DMS53 (cell line): ENCODE results near the gene ASPHD2.

Experiments used
- DNase-seq: peaks from one replicate; lab custom pipeline; 2025; lab: John Stamatoyannopoulos, UW

Gene ASPHD2

DNA sequence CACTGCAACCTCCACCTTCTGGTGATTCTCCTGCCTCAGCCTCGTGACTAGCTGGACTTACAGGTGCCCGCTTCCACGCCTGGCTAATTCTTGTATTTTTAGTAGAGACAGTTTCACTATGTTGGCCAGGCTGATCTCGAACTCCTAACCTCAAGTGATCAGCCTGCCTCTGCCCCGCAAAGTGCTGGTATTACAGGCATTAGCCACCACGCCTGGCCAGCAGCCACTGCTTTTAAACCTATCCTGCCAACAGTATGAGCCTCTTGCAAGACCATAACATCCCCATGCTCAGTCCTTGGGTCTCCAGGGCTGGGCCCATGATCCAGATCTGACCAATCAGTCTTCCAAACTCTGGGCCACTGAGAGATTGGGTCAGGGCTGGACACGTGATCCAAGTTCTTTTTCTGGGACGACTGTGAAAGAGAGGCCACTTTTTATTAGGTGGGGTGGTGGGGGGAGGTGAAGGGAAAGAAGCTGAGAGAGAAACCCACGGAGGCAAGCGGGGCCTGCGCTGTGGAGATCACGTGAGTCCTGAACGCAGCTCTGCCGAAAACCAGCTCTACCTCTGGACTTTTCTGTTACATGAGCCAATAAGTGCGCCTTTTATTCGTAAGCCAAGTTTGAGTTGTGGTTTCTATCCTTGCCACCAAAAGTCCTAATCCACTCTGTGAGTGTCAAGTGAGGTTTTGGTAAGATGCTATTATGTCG is 17.9 kb downstream of the ASPHD2 start:
- no peak for DNase-seq

DNA sequence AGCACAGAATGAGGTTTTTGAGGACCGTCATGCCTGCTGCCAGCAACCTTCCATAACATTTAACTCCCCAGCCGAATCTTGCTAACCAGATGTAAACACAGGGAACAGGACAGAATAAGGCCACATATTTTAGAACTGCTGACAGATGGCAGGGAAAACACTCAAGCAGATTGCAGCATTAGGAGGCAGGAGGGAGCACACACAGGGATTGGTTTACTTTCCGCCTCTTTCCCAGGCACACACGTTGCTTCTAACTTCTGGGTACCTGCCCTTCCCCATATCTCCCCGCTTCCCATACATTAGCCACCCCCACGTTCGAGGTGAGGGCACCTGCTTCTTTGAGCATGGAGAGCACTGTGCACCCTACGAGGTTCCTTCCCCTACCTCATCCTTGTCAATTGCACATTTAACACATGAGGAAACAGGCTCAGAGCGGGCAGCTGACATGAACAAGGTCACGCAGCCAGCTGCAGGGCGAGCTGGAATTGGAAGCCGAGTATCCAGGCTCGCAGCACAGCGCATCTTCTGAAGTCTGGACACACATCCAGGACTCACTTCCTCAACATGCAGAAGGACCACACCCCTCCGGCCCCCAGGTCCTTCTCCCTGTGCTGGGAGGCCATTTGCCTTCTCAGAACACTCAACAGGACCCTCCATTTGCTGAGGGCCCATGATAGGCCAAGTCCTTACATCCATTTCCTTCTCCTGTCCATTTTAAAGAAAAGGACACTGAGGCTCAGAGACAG is 18.7 kb downstream of the ASPHD2 start:
- no peak for DNase-seq

DNA sequence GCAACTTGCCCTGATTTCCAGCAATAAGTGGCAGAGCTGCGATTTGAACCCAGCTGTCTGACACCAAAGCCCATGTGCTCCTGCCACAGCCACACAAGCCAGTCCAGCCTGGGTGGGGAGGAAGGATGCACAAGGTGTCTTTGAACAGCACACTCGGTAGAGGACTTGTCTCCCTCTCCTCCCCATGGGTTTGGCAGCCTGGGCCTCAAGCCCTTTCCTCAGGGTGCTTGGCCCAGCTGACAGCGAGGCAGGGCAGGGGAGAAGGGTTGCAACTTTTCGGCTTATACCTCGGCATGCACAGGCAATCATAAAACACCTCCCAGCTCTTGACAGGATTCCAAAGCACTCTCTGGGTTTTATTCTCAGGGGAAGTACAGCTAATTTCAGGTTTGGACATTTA is 19.3 kb downstream of the ASPHD2 start:
- no peak for DNase-seq

DNA sequence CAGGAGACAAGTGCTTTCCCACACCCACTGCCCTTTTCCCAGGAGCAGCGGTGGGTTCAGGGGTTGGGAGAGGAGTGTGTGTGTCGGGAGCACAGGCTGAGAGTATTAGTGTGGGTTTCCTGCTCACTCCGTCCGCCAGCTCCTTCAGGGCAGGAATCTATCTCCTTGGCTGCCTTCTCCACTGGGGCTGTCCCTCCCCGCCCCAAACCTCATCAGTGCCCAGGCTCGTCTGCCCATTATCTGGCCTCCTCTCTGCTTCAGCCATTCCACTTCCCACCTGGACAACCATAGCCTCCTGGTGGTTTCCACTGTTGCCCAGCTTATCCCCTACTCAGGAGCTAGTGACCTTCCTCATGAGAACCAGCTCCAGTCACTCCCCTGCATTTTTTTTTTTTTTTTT is 19.9 kb downstream of the ASPHD2 start:
- no peak for DNase-seq

DNA sequence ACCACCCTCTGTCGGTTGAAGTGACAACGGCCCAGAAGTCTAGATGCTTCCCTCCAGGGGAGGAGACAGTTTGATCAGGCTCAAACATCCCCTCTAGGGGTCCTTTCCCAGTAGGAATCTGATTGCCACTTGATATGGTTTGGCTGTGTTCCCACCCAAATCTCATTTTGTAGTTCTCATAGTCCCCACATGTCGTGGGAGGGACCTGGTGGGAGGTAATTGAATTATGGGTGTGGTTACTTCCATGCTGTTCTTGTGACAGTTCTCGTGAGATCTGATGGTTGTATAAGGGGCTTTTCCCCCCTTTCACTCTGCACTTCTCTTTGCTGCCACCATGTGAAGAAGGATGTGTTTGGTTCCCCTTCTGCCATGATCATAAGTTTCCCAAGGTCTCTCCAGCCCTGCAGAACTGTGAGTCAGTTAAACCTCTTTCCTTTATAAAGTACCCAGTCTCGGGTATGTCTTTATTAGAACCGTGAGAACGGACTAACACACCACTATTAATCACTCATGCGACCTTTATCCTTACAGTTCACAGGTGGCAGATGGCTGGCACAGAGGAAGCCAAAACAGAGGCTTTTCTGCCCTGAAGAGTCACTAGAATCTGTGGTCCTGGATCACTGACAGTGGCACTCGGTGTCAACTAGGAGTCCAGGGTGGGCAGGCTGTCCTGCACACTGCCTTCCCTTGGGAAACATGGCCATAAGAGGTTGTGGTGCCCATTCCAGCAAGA is 21.6 kb downstream of the ASPHD2 start:
- DNase-seq, result no peak

DNA sequence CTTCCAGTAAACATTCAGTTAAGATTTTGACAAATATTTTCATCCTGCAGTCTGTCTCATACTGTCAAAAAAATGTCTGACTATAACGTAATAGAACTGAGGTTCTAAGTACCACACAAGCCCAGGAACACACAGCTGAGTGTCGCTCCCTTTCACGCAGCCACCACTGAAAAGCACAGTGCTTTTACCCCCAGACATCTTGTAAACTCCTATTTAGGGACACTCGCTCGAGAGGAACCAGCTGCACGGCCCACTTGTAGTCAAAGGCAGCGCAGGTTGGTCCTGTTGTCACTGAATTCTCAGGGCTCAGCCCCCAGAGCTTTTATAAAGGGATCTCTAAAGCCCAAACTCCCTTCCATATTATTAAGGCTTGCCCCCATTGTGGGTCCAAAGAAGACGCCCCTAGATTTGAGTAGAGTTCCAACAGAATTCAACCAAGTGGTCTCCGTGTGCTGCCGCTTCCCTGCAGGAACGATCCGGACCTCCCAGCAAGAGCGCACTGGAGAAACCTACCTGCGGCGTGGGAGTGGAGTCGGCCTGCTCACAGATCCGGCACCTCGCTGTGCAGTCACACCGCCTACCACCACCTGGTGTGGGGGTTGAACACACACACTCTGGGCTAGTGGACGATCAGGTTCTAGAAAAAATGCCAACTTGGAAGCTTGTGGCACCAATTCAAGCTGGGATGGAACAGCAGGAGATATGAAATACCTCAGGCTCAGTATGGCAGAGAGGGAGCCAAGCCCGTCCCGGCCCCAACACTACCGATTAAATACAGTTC is 23.4 kb downstream of the ASPHD2 start:
- DNase-seq, result no peak

DNA sequence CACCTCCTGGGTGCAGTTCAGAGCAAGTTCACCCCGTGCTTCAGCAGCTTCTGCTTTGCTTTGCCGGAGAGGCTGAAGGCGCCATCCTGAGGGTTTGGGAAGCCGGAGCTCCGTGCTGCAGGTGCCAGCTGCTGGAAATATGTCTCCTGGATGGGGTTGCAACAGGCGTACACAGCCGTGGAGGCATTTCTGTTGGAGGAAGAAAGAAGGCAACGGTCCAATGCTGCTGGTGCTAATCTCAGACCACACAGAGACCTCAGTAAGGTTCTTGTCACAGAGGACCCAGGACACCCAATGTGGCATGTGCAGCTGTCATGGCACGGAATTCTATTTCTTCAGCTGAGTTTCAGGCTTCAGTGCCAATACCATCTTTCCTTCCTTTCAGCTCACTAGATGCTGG is 24.2 kb downstream of the ASPHD2 start:
- DNase-seq, result no peak

DNA sequence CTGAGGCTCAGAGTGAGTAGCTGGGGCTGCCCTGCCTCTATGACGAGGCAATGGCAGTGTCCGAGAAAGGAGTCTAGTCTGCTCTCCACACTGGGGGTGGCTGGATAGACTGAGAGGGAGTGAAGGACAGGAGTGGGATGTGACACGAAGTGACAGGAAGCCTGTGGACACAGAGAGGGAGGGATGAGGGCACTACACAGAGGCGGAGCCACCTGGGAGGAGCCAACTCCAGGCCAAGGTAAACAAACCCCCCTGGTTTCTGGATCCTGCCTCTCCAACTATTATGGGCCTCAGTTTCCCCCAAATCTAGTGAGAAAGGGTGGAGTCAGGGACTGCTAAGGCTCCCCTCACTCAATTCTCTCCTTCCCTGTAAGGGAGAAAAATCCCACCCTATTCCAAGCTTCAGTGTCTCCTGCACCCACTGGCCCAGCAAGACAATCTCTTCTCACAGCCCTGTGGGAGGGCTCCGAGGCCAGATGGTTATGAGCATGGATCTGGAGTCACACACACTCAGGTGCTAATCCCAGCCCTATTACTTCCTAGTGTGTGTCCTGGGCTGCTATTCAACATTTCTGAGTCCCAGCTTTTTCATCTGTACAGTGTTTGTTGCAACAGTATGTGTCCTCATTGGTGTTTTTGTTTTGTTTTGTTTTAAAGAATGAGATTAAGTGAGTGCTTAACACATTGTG is 24.9 kb downstream of the ASPHD2 start:
- no peak for DNase-seq

DNA sequence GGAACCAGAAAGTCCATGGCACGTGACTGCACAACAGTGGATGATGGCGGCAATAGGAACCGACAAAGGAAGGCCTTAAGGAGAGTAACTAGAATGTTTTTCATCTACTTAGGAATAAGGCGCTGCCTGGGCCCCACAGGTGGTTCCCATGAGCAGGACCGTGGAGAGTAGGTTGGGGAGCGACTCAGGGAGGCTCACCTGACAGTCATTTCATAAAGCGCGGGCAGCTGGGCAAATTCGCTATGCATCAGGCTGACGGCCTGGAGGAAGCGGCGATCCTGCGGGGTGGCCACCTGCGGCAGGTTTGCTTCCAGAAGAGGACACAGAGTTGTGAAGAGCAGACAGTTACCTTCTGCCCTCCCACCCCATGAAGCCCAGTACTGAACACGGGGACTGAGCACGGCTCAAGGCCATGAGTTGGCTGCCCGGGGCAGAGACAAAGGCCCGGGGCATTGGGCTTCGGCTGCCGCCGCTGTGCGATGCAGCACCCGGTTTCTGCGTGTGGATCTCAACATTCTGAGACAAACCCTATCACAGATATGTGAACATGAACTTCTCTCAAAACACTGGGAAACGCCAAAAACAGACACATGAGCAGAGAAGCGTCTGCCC is 28.7 kb downstream of the ASPHD2 start:
- DNase-seq, result no peak

DNA sequence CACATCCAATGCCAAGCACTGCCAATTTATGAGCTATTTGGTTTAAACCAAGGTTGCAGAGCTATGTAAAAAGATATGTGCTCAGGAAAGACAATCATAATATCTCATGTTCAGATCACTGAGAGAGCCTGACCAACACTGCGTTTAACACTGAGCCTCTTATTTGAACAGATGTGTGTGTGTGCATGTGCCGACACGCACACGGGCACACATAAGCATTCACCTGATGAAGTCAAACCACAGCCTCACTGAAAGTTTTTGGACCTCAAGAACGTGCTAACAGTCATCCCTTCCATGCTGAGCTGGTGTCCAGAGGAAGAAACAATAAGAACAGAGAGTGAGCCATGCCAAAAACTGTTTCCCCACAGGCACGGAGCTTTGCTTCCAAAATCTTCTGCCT is 31.1 kb downstream of the ASPHD2 start:
- no peak for DNase-seq

DNA sequence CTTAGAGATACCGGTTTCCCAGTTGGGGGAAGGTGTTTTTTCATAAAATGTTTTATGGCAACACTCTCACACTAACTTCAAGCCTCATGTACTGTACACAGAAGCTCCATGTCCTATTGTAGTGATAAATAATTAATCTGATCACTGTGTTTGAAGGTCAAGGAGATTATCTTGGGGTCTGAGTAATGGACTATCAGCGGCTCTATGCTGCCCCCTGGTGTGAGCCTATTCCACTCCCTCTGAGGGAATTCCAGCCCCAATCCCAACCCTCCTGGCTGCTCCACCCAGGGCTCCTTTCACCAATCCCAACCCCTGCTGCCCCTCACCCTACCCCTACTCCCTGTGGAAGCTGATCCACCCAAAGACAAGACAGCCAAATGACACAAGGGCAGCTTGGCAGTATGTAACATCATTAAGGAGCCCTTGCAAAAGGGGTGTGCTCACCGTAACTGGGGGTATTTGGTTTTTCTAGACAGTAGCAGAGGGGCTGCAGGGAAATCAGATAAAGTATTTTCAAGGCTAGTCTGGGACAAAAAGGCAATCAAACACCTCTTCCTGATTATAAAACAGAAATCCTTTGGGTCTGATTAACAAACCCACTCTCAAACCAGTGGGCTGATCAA is 32.2 kb downstream of the ASPHD2 start:
- DNase-seq, result peak; percentile 39

DNA sequence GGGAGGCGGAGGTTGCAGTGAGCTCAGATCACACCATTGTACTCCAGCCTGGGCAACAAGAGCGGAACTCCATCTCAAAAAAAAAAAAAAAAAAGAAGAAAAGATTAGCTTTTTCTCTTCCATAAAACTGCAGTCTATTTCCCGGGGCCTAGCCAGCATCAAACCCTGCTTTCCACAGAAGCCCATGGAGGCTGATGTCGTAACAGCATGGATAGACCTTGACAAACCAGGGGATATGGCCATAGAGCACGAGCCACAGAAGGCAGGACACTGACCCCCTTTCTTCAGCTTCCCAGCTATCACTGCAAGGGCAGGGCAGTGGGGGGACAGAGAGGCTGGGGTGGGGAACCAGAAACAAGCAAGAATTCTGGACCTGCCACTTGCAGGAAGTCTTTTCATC is 33.0 kb downstream of the ASPHD2 start:
- no peak for DNase-seq

DNA sequence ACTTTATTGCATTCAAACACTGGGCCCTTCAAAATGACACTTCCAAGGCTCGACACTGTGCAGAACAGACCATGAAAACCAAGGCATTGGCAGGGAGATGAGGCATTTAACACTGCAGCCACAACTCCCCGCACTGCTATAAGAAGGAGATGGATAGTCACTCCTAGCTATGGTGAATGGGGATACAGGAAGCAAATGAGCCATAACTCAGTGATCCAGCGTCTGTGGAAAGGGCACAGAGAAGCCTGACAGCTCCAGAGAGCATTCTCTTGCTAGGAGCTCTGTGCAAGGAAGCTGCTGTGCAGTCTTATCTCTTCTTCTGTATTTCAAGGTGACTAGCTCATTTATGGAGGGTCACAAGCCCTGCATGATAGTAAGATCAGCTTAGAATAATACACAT is 33.6 kb downstream of the ASPHD2 start:
- DNase-seq, result no peak

DNA sequence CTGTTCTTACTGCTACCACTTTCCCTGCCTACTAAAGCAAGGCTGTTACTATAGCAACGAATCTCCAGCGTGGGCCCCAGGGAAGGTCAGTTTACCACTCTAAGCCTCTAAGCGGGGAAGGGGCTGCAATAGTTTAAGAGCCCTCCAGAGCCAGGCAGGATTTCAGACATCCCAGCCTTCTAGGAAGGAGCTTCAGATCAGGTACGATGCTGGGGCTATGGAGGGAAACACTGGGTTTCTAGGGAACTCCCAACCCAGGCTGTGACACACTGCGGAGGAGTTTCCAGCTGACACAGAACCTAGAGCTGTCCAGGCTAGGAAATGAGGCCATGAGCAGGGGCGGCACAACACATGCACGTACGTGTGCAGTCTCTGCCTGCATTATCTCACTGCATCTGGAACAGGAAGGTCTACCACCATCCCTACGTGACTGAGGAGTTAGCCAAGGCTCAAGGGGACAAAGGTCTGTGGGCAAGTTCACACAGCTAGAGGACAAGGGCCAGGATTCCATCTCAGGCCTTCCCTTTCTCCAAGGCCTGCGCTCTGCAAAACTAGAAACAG is 34.1 kb downstream of the ASPHD2 start:
- no peak for DNase-seq

DNA sequence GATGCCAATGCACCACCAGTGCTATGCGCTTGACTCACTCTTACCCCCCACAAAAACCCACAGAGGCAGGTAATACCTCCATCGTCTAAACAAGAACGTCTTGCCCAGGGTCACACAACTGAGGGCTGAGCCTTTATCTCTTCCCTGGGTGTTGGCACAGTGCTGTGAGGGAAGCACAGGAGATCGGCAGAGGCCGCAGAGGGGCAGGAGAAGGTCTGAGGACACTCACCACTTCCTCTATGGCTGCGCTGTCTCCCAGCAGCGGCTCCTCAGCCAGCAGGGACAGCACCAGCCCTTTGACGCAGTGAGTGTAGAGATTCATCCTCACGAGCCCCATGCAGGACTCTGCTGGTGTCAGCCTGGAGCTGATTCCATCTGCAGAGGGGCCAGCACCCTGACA is 34.6 kb downstream of the ASPHD2 start:
- no peak for DNase-seq

DNA sequence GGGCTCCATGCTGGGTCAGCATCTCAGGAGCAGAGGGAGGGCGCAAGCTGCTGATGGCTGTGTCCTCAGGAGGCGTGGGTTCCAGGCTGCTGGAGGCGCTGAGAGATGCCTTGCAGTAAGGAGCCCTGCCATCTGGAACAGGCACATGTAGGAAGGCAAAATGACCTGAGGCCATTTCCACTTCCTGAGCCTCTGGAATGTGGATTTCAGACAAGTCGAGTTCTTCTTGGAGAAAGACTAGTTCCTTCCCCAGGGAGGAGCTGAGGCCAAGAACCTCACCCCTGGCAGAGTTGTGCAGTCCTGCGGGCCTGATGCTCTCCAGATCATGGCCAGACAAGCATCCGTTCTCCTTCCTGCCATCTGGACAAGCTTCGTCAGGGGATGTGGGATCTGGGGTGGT is 35.3 kb downstream of the ASPHD2 start:
- DNase-seq, result no peak

DNA sequence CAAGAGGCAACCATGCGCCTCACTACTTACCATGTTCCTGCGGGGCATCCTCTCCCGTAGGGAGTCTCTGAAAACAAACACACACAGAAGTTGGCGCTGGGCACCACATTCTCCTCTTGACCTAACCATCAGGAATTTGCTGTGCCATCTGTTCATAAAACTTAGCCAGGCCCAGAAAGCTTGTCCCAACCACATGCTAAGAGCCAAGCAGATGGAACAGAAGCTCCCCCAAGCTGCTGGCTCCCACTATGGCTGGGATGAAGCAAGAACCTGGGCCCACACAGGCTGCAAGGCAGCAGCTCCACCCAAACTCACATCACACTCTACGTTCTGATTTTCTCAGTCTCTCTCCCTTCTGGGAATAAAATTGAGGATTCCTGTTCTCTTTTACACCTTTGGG is 37.1 kb downstream of the ASPHD2 start:
- DNase-seq, result no peak

DNA sequence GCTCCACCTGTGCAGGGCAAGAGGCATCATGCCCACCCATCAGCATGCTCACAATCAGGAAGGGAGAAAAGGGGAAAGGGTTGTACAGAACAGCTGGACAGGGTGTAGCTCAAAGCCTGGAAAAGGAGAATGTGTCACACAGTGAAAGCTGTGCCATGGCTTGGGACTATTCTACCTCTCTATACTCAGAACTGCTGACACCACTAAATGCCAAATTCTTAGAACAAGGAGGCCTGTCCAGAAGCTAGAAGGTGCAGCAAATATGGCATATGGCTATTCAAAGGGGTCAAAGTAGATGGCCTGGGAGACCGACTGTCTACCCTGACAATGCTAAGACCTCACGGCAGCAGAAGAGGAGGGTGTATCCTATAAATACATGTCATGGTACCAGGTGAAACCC is 41.7 kb downstream of the ASPHD2 start:
- no peak for DNase-seq

DNA sequence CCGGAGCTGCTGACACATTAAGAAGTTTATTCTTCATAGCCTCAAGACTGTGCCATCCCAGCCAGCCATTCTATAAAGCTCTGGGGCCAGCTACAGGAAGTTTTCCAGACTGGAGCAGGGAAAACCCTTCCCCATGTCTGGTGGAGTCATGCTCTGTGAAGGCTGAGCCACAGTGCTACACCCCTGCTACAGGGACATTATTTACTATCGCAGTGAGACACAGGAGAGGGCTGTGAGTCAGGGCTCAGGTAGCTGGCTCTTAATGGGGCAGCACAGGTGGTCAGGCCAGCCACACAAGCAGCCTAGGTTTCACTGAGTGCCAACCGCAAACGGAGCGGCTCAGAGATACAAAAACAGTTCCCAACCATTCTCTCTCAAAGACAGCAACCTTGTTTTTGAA is 42.5 kb downstream of the ASPHD2 start:
- DNase-seq, result peak; percentile 84

DNA sequence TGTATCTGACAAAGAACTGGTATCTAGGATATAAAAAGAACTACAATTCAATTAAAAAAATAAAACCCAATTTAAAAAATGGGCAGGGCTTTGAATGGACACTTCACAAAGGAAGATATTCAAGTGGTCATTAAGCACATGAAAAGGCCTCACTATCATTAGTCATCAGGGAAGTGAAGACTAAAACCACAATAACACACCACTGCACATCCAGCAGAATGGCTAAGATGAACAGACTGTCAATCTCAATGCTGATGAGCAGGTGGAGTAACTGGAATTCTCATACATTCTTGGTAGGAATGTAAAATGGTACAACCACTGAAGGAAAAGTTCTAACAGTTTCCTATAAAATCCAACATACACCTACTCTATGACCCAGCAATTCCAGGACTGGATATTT is 45.6 kb downstream of the ASPHD2 start:
- peak; percentile 54 for DNase-seq
